Keratinocyte (primary cell): Measurements from ENCODE around the gene STON2. TPM values are rescaled to one million over a fixed set of nuclear protein-coding genes. Genes with fewer than 3 reads are reported as not detected.

Experiments
- DNase-seq: peaks from one replicate; pipeline ENCODE4 v3.0.0-alpha.2; 2011; ENCODE audit warnings: low read depth, missing footprints, low spot score
- FAIRE-seq: peaks from 2 replicates; lab custom pipeline; 2011; peaks lifted over from hg19 to GRCh38; lab: Jason Lieb, UNC
- H2AFZ ChIP-seq: 2 replicates; pipeline ENCODE4 v1.6.0; 2012; ENCODE audit warnings: low read length, control low read depth, inconsistent platforms; ENCODE audit not compliant: control insufficient read depth
- H3K27ac ChIP-seq: 2 replicates; pipeline ENCODE4 v1.5.1; 2011; ENCODE audit warnings: low read length; ENCODE audit not compliant: control insufficient read depth, insufficient read depth
- H3K27me3 ChIP-seq: 3 replicates; pipeline ENCODE4 v1.6.0; 2011; ENCODE audit warnings: low read length; ENCODE audit not compliant: control insufficient read depth, insufficient read depth; ENCODE audit errors: extremely low read depth
- H3K36me3 ChIP-seq, 2 experiments: 2 replicates in 1 of 2; 3 replicates in 1 of 2; pipeline ENCODE4 v1.5.1; 2011; ENCODE audit warnings: low read length in 2 of 2, mild to moderate bottlenecking in 1 of 2; ENCODE audit not compliant: control insufficient read depth in 2 of 2, insufficient read depth in 2 of 2; ENCODE audit errors: extremely low read depth in 1 of 2
- H3K4me1 ChIP-seq: 3 replicates; pipeline ENCODE4 v1.5.1; 2011; ENCODE audit warnings: low read length; ENCODE audit not compliant: control insufficient read depth, insufficient read depth; ENCODE audit errors: extremely low read depth
- H3K4me2 ChIP-seq: 3 replicates; pipeline ENCODE4 v1.6.0; 2011; ENCODE audit warnings: low read depth, low read length; ENCODE audit not compliant: control insufficient read depth, insufficient read depth; ENCODE audit errors: extremely low read depth
- H3K4me3 ChIP-seq, 3 experiments: fragments of 200-600 bp in 1 of 3; sonication (generic) in 1 of 3; 2 replicates in 2 of 3; 3 replicates in 1 of 3; pipeline ENCODE4 v1.5.1; 2011 to 2016; ENCODE audit warnings: low read length in 3 of 3, mild to moderate bottlenecking in 3 of 3, control low read depth in 2 of 3, inconsistent platforms in 1 of 3, low read depth in 1 of 3, mixed read lengths in 1 of 3, mixed run types in 1 of 3, moderate library complexity in 1 of 3; ENCODE audit not compliant: control insufficient read depth in 2 of 3, insufficient read depth in 2 of 3; ENCODE audit errors: extremely low read depth in 1 of 3
- H3K79me2 ChIP-seq: 2 replicates; pipeline ENCODE4 v1.6.0; 2012; ENCODE audit warnings: low read length; ENCODE audit not compliant: control insufficient read depth, insufficient read depth
- H3K9ac ChIP-seq: 3 replicates; pipeline ENCODE4 v1.6.0; 2011; ENCODE audit warnings: low read length; ENCODE audit not compliant: control insufficient read depth, insufficient read depth; ENCODE audit errors: extremely low read depth
- H3K9me1 ChIP-seq: 3 replicates; pipeline ENCODE4 v1.6.0; 2011; ENCODE audit warnings: low read length; ENCODE audit not compliant: control insufficient read depth, insufficient read depth; ENCODE audit errors: extremely low read depth
- H3K9me3 ChIP-seq: 2 replicates; pipeline ENCODE4 v1.5.1; 2012; ENCODE audit warnings: low read depth, low read length; ENCODE audit not compliant: control insufficient read depth
- H4K20me1 ChIP-seq: 3 replicates; pipeline ENCODE4 v1.6.0; 2011; ENCODE audit warnings: low read length; ENCODE audit not compliant: control insufficient read depth, insufficient read depth; ENCODE audit errors: extremely low read depth
- CTCF ChIP-seq, 3 experiments: IDR thresholded peaks in 1 of 3; conservative IDR thresholded peaks in 1 of 3; optimal IDR thresholded peaks in 1 of 3; 2 replicates in 2 of 3; 3 replicates in 1 of 3; pipeline versions ENCODE3 to v1.5.1; 2011; ENCODE audit warnings: low read length in 3 of 3, mild to moderate bottlenecking in 3 of 3, moderate library complexity in 2 of 3, control low read depth in 1 of 3, inconsistent platforms in 1 of 3; ENCODE audit not compliant: insufficient read depth in 2 of 3; ENCODE audit errors: extremely low read depth in 1 of 3
- EZH2 ChIP-seq: IDR thresholded peaks from one replicate; pipeline ENCODE4 v1.6.1; 2012; ENCODE audit warnings: inconsistent platforms, mild to moderate bottlenecking, low read length, moderate library complexity
- dilution Hi-C: fragments of 300-500 bp; cut with MboI; formaldehyde crosslinking; loops from one replicate; pipeline ENCODE4 v1.7.0; 2020; ENCODE audit warnings: low sequenced_read_pairs; ENCODE audit not compliant: extremely low pct_ligation_motif_present
- polyA plus RNA-seq, 5 experiments: library from polyadenylated mRNA; depleted of rRNA in 3 of 5; stranded (reverse) in 3 of 5; stranded (forward) in 1 of 5; unstranded in 1 of 5; fragments of >200 nt; gene quantifications; 1 replicate in 1 of 5; 2 replicates in 3 of 5; 3 replicates in 1 of 5; pipeline versions ENCODE4 v1.2.1 to v1.2.3, GENCODE V29; 2011 to 2012; ENCODE audit warnings: missing spikeins in 2 of 5, low read depth in 1 of 5, low replicate concordance in 1 of 5

Gene STON2
- polyA plus RNA-seq, 1 donor (not counting 4 experiments of a cell fraction or from before 2014, with no cell fraction given), result 82.3 TPM

- no peak for TF ChIP-seq EZH2
- H3K27me3 ChIP-seq, result no peaks in the 10 kb centered on the region
- no peaks in the 10 kb centered on the region for H3K9me3 ChIP-seq
- FAIRE-seq (no peak), DNase-seq (no peak)
- no peak overlapping the region for H3K4me3 ChIP-seq
- no peak overlapping the region for H3K27ac ChIP-seq
- no peak overlapping the region for H3K9ac ChIP-seq
- H3K4me2 ChIP-seq, result no peak overlapping the region
- peaks cover 6% of the 10 kb centered on the region for H4K20me1 ChIP-seq
- peaks cover 87% of the 10 kb centered on the region for H3K79me2 ChIP-seq
- no peak overlapping the region for H2AFZ ChIP-seq
- H3K36me3 ChIP-seq, result peaks cover 21 to 25% of the 10 kb centered on the region in 2 experiments
- H3K4me1 ChIP-seq, result peaks cover 8% of the 10 kb centered on the region
- dilution Hi-C loops, result no loop called here
- H3K9me1 ChIP-seq, result peaks cover 2% of the 10 kb centered on the region
Measured at GRCh38 chr14:81280136-81280791, 119.9 kb downstream of the STON2 start.

- H3K36me3 ChIP-seq, result peaks cover 28 to 29% of the 10 kb centered on the region in 2 experiments
- H2AFZ ChIP-seq, result no peak overlapping the region
- no peaks in the 10 kb centered on the region for H3K27me3 ChIP-seq
- no peaks in the 10 kb centered on the region for H3K9me3 ChIP-seq
- no peak overlapping the region for H3K4me3 ChIP-seq
- H3K4me1 ChIP-seq, result peaks cover 22% of the 10 kb centered on the region
- TF ChIP-seq EZH2 (no peak), CTCF (optimal IDR thresholded peaks at IDR 0.05 in 1 of 3, IDR thresholded peaks at IDR 0.05 in 1 of 3, conservative IDR thresholded peaks at IDR 0.05 in 1 of 3; ENCODE audit: extremely low read depth in 1 of 3, insufficient read depth in 2 of 3, low read length in 3 of 3) (no peak)
- no peak overlapping the region for H3K27ac ChIP-seq
- H3K9ac ChIP-seq, result no peak overlapping the region
- H4K20me1 ChIP-seq, result peaks cover 11% of the 10 kb centered on the region
- H3K9me1 ChIP-seq, result peaks cover 2% of the 10 kb centered on the region
- FAIRE-seq (no peak), DNase-seq (no peak)
- dilution Hi-C loops, result no loop called here
- no peak overlapping the region for H3K4me2 ChIP-seq
- H3K79me2 ChIP-seq, result peaks cover 86% of the 10 kb centered on the region
Measured at GRCh38 chr14:81277096-81277495, 123.0 kb downstream of the STON2 start.
